ENCODE measurements around the gene POLR2J2.
"Not testable (repeated sequence)": the region's sequence is repeated elsewhere in the genome, so short reads cannot be mapped to it uniquely, and the experiment has no call there.

GRCh38 chr7:102697642-102698512 is 26.4 kb upstream of the POLR2J2 start:
- not testable (repeated sequence) for TF ChIP-seq POLR2AphosphoS5 (IDR thresholded peaks at IDR 0.05; ENCODE audit: low read depth); CTCF (conservative IDR thresholded peaks at IDR 0.05; ENCODE audit: low read depth in 2 of 2); JUNB (IDR thresholded peaks at IDR 0.05; ENCODE audit: unreplicated experiment); ZNF331 (CRISPR knock-in tag; IDR thresholded peaks at IDR 0.05; ENCODE audit: low read depth); EZH2phosphoT487 (IDR thresholded peaks at IDR 0.05; ENCODE audit: unreplicated experiment); REST (IDR thresholded peaks at IDR 0.05; ENCODE audit: unreplicated experiment)

Data from GM23338 (cell line).